Measurements from ENCODE around the gene CNTN5.

DNA sequence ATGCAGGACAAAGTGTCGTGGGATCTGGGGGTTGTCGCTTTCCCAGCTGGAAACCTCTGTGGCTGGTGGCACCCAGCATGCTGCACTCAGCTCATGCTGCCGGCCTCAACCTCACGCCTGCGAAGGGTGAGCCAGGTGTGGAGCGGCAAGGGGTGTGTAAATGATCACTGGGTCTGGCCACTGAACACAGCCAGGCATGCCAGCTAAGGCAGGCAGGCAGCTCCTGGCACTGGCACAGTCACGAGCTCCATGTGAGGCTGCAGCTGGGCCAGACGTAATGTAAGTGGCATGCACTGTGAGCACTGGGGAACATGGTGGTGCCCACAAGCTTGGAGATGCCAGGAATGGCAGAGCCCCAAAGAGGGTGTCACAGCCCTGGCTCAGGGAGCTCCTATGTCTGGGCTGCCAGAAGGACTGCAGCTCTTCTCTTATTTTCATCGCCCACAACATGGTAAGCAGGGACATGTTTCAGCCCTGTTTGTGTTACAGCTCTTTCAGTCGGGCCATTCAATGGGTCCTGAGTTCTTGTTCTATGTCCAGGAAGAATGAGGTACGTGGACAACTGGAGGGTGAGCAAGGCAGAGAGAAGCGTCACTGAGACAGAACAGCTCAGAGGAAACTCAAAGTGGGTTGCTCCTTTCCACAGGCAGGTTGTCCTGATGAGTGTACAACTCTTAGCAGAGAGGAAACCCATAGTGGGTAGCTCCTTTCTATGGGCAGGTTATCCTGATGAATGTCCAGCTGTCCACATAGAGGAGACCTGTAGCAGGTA, 403.8 kb downstream of the CNTN5 start:
- TF ChIP-seq, protein P1, sequence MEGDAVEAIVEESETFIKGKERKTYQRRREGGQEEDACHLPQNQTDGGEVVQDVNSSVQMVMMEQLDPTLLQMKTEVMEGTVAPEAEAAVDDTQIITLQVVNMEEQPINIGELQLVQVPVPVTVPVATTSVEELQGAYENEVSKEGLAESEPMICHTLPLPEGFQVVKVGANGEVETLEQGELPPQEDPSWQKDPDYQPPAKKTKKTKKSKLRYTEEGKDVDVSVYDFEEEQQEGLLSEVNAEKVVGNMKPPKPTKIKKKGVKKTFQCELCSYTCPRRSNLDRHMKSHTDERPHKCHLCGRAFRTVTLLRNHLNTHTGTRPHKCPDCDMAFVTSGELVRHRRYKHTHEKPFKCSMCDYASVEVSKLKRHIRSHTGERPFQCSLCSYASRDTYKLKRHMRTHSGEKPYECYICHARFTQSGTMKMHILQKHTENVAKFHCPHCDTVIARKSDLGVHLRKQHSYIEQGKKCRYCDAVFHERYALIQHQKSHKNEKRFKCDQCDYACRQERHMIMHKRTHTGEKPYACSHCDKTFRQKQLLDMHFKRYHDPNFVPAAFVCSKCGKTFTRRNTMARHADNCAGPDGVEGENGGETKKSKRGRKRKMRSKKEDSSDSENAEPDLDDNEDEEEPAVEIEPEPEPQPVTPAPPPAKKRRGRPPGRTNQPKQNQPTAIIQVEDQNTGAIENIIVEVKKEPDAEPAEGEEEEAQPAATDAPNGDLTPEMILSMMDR (IDR thresholded peaks at IDR 0.05): no peak
- no peak for TF ChIP-seq POLR2A (IDR thresholded peaks at IDR 0.05)
